GM13977 (cell line): ENCODE results near the gene L3MBTL1.

Experiments
- DNase-seq: peaks from one replicate; pipeline ENCODE4 v3.0.0; 2012; ENCODE audit warnings: low spot score
- CTCF ChIP-seq: IDR thresholded peaks from 2 replicates; pipeline ENCODE4 v1.5.1; 2012; ENCODE audit warnings: mild to moderate bottlenecking, control low read depth; ENCODE audit not compliant: insufficient read depth; ENCODE audit errors: extremely low read depth, missing control alignments
- in situ Hi-C: fragments of 300-500 bp; cut with MboI; formaldehyde crosslinking; loops from one replicate; pipeline ENCODE4 v1.12.0; 2022; ENCODE audit warnings: low sequenced_read_pairs, low pct_unique_long_range_greater_than_20kb, mixed read lengths, inconsistent platforms; ENCODE audit not compliant: unreplicated experiment

Gene L3MBTL1

GRCh38 chr20:43513931-43514647 lies 6.6 kb downstream of the L3MBTL1 start:
- in situ Hi-C loops = no loop called here
- TF ChIP-seq CTCF = peak; percentile 29
- DNase-seq = peak; percentile 98

GRCh38 chr20:43514648-43514999 lies 7.1 kb downstream of the L3MBTL1 start:
- peak; percentile 51 for DNase-seq
- in situ Hi-C loops = no loop called here
- no peak for TF ChIP-seq CTCF

- TF ChIP-seq CTCF = no peak
- in situ Hi-C loops = no loop called here
- no peak for DNase-seq
These were observed 8.1 kb downstream of the L3MBTL1 start for GRCh38 chr20:43515628-43516027.

- no peak for TF ChIP-seq CTCF
- DNase-seq = no peak
- in situ Hi-C loops = no loop called here
These were observed 8.8 kb downstream of the L3MBTL1 start for GRCh38 chr20:43516251-43516824.

GRCh38 chr20:43520074-43520630 lies 12.7 kb downstream of the L3MBTL1 start:
- in situ Hi-C loops = no loop called here
- TF ChIP-seq CTCF = no peak
- DNase-seq = no peak

- in situ Hi-C loops = loop anchor here (25.0 kb wide), 1 partner anchor 562 kb away; no protein-coding TSS in a partner anchor
- DNase-seq = no peak
- TF ChIP-seq CTCF = no peak
These were observed 17.5 kb downstream of the L3MBTL1 start for GRCh38 chr20:43525021-43525420.
